HCT116 (cell line): ENCODE measurements around the gene ZNF496. TPM values are rescaled to one million over a fixed set of nuclear protein-coding genes. Genes with fewer than 3 reads are reported as not detected.

Experiments used
- ATAC-seq: fragments of 200-7000 bp; cut with Tn5 transposase; 2 replicates; pipeline ENCODE4 v1.9.1; 2020; ENCODE audit warnings: mild to moderate bottlenecking, moderate library complexity
- BruUV-seq: library from RNA; stranded (reverse); fragments of 400-500 nt; replicated peaks from 2 replicates; lab custom pipeline; 2021; lab: Mats Ljungman, UMichigan
- CTCF ChIA-PET: fragments of 300-600 bp; sonication (Branson Sonifier 250); formaldehyde crosslinking; loops from one replicate; lab custom pipeline; 2021; ENCODE audit warnings: antibody characterized with exemption; lab: Charles Lee
- POLR2A ChIA-PET: fragments of 300-600, 350-600 bp; sonication (Branson Sonifier 250); formaldehyde crosslinking; loops from one replicate; lab custom pipeline; 2021; ENCODE audit warnings: antibody characterized with exemption; lab: Charles Lee
- RAD21 ChIA-PET, 2 experiments: fragments of 300-600 bp; sonication (Branson Sonifier 250); formaldehyde crosslinking; loops; one replicate each; lab custom pipeline; 2023; ENCODE audit warnings: low total read pairs in 2 of 2; ENCODE audit not compliant: uncharacterized antibody in 2 of 2, unreplicated experiment in 2 of 2, low non-redundant PET in 1 of 2; lab: Charles Lee
- DNase-seq: peaks from one replicate; pipeline ENCODE4 v3.0.0-alpha.2; 2010; ENCODE audit warnings: low read depth, low spot score
- H2AFZ ChIP-seq: fragments of 200-600 bp; shearing (Covaris generic), sonication (generic); 2 replicates; pipeline ENCODE4 v1.6.1; 2017; ENCODE audit warnings: low read depth, mixed run types, mixed read lengths, antibody characterized with exemption, low read length; ENCODE audit not compliant: poor library complexity, severe bottlenecking
- H3K27ac ChIP-seq: 2 replicates; pipeline ENCODE4 v1.5.1; 2012; ENCODE audit warnings: low read depth, low read length
- H3K27me3 ChIP-seq: fragments of 200-600 bp; sonication (generic); 2 replicates; pipeline ENCODE4 v1.6.1; 2016; ENCODE audit warnings: mixed run types, low read length, mixed read lengths; ENCODE audit not compliant: insufficient read depth
- H3K36me3 ChIP-seq, 2 experiments: fragments of 200-500 bp in 1 of 2; fragments of 200-600 bp in 1 of 2; sonication (Bioruptor generic) in 1 of 2; sonication (generic) in 1 of 2; 2 replicates each; pipeline versions ENCODE4 v1.5.1 to v1.6.1; 2014 to 2016; ENCODE audit warnings: low read length in 2 of 2, inconsistent platforms in 1 of 2, mixed read lengths in 1 of 2, mixed run types in 1 of 2; ENCODE audit not compliant: insufficient read depth in 2 of 2, control insufficient read depth in 1 of 2
- H3K4me1 ChIP-seq, 2 experiments: fragments of 200-600 bp in 1 of 2; sonication (generic) in 1 of 2; 2 replicates each; pipeline versions ENCODE4 v1.5.1 to v1.6.1; 2012 to 2017; ENCODE audit warnings: low read length in 2 of 2, inconsistent platforms in 1 of 2, mild to moderate bottlenecking in 1 of 2, mixed read lengths in 1 of 2, mixed run types in 1 of 2, moderate library complexity in 1 of 2; ENCODE audit not compliant: insufficient read depth in 2 of 2, control insufficient read depth in 1 of 2
- H3K4me2 ChIP-seq: fragments of 200-600 bp; sonication (generic); 2 replicates; pipeline ENCODE4 v1.6.1; 2017; ENCODE audit warnings: mixed run types, low read length, mixed read lengths
- H3K4me3 ChIP-seq, 2 experiments: fragments of 200-600 bp in 1 of 2; sonication (generic) in 1 of 2; replicated peaks in 1 of 2; 2 replicates each; pipeline ENCODE4 v1.5.1; 2011 to 2016; ENCODE audit warnings: low read length in 2 of 2, control low read depth in 1 of 2, low read depth in 1 of 2, mild to moderate bottlenecking in 1 of 2, mixed read lengths in 1 of 2, mixed run types in 1 of 2
- H3K79me2 ChIP-seq: fragments of 200-600 bp; sonication (generic); 2 replicates; pipeline ENCODE4 v1.6.1; 2017; ENCODE audit warnings: mild to moderate bottlenecking, mixed run types, low read length, moderate library complexity, mixed read lengths; ENCODE audit not compliant: insufficient read depth
- H3K9ac ChIP-seq: fragments of 200-600 bp; sonication (generic); 2 replicates; pipeline ENCODE4 v1.6.1; 2016; ENCODE audit warnings: low read length, mixed read lengths
- H3K9me2 ChIP-seq: fragments of 200-600 bp; sonication (generic), shearing (Covaris generic); 2 replicates; pipeline ENCODE4 v1.6.1; 2017; ENCODE audit warnings: mixed run types, mild to moderate bottlenecking, moderate library complexity; ENCODE audit not compliant: insufficient read depth
- H3K9me3 ChIP-seq, 2 experiments: fragments of 200-500 bp in 1 of 2; fragments of 200-600 bp in 1 of 2; sonication (Bioruptor generic) in 1 of 2; sonication (generic) in 1 of 2; 2 replicates each; pipeline ENCODE4 v1.6.1; 2014 to 2017; ENCODE audit warnings: low read length in 2 of 2, mixed read lengths in 2 of 2, inconsistent platforms in 1 of 2, low read depth in 1 of 2, mild to moderate bottlenecking in 1 of 2, mixed run types in 1 of 2, moderate library complexity in 1 of 2; ENCODE audit not compliant: control insufficient read depth in 1 of 2, insufficient read depth in 1 of 2
- H4K20me1 ChIP-seq: fragments of 200-600 bp; sonication (generic), shearing (Covaris generic); 2 replicates; pipeline ENCODE4 v1.6.1; 2017; ENCODE audit warnings: mixed run types, mild to moderate bottlenecking, moderate library complexity; ENCODE audit not compliant: insufficient read depth
- ATF3 ChIP-seq: IDR thresholded peaks from 2 replicates; pipeline ENCODE4 v1.6.1; 2012
- CTCF ChIP-seq, 3 experiments: fragments of 200-600 bp in 1 of 3; sonication (generic) in 1 of 3; IDR thresholded peaks in 2 of 3; conservative IDR thresholded peaks in 1 of 3; 2 replicates each; pipeline ENCODE4 v1.5.1; 2012 to 2017; ENCODE audit warnings: low read depth in 2 of 3, low read length in 2 of 3, antibody characterized with exemption in 1 of 3, borderline replicate concordance in 1 of 3, control low read depth in 1 of 3, mild to moderate bottlenecking in 1 of 3, mixed read lengths in 1 of 3, mixed run types in 1 of 3, moderate library complexity in 1 of 3; ENCODE audit not compliant: insufficient read depth in 1 of 3
- EGR1 ChIP-seq: IDR thresholded peaks from 2 replicates; pipeline ENCODE4 v1.6.1; 2012; ENCODE audit warnings: low read depth
- EZH2 ChIP-seq: fragments of 200-600 bp; sonication (generic); IDR thresholded peaks from 2 replicates; pipeline ENCODE4 v1.6.1; 2017; ENCODE audit warnings: antibody characterized with exemption, mixed run types
- EZH2phosphoT487 ChIP-seq: fragments of 200-600 bp; IDR thresholded peaks from 2 replicates; pipeline ENCODE4 v1.6.1; 2018; ENCODE audit warnings: antibody characterized with exemption, borderline replicate concordance
- FOSL1 ChIP-seq: IDR thresholded peaks from 2 replicates; pipeline ENCODE4 v1.6.1; 2012; ENCODE audit warnings: low read depth
- JUND ChIP-seq: IDR thresholded peaks from 2 replicates; pipeline ENCODE4 v1.6.1; 2012
- MAX ChIP-seq: IDR thresholded peaks from 2 replicates; pipeline ENCODE4 v1.6.1; 2012
- POLR2A ChIP-seq: IDR thresholded peaks from 2 replicates; pipeline ENCODE4 v1.7.0; 2011; ENCODE audit warnings: borderline replicate concordance; ENCODE audit not compliant: insufficient read depth, insufficient read length; ENCODE audit errors: extremely low read depth
- POLR2AphosphoS5 ChIP-seq: IDR thresholded peaks from 2 replicates; pipeline ENCODE4 v1.6.1; 2011; ENCODE audit warnings: mild to moderate bottlenecking, low read depth, low read length, moderate library complexity
- REST ChIP-seq: IDR thresholded peaks from 2 replicates; pipeline ENCODE4 v1.6.1; 2012; ENCODE audit warnings: low read depth
- SIN3A ChIP-seq: IDR thresholded peaks from 2 replicates; pipeline ENCODE4 v1.6.1; 2012; ENCODE audit warnings: low read depth
- SP1 ChIP-seq: IDR thresholded peaks from 2 replicates; pipeline ENCODE4 v1.6.1; 2012; ENCODE audit warnings: low read depth
- SRF ChIP-seq: IDR thresholded peaks from 2 replicates; pipeline ENCODE4 v1.6.1; 2012; ENCODE audit warnings: low read depth
- TCF7L2 ChIP-seq: IDR thresholded peaks from 2 replicates; pipeline ENCODE4 v1.7.0; 2011; ENCODE audit warnings: borderline replicate concordance, inconsistent platforms; ENCODE audit not compliant: insufficient read depth, insufficient read length; ENCODE audit errors: extremely low read depth
- YY1 ChIP-seq: IDR thresholded peaks from 2 replicates; pipeline ENCODE4 v1.6.1; 2011; ENCODE audit warnings: low read length, low read depth, moderate library complexity, mild to moderate bottlenecking; ENCODE audit not compliant: insufficient replicate concordance; ENCODE audit errors: extremely low read depth
- ZBTB33 ChIP-seq: IDR thresholded peaks from 2 replicates; pipeline ENCODE4 v1.6.1; 2011; ENCODE audit warnings: mild to moderate bottlenecking, low read length, moderate library complexity; ENCODE audit not compliant: insufficient replicate concordance; ENCODE audit errors: extremely low read depth
- ZFX ChIP-seq: fragments of 450-650 bp; IDR thresholded peaks from 2 replicates; pipeline ENCODE4 v1.6.1; 2017
- intact Hi-C: fragments of 100-400 bp; cut with micrococcal nuclease; formaldehyde crosslinking; loops from 2 replicates; pipeline ENCODE4 v1.10.0; 2022
- total RNA-seq: library from RNA; stranded (reverse); gene quantifications from one replicate; pipeline ENCODE4 v1.2.1, GENCODE V29; 2021; ENCODE audit not compliant: unreplicated experiment

Gene ZNF496
- total RNA-seq, 1 experiment from 2014 or later: 37.4 TPM

GRCh38 chr1:247291833-247292561, 39.7 kb downstream of the ZNF496 start:
- no peak overlapping the region for H2AFZ ChIP-seq
- no peaks in the 10 kb centered on the region for H3K36me3 ChIP-seq
- RAD21 ChIA-PET: no interaction called here
- no peak overlapping the region for H3K4me2 ChIP-seq
- POLR2A ChIA-PET: no interaction called here
- intact Hi-C loops: no loop called here
- no peaks in the 10 kb centered on the region for H3K9me3 ChIP-seq
- H3K79me2 ChIP-seq: no peaks in the 10 kb centered on the region
- H3K9me2 ChIP-seq: no peaks in the 10 kb centered on the region
- H3K27me3 ChIP-seq: no peaks in the 10 kb centered on the region
- H4K20me1 ChIP-seq: no peaks in the 10 kb centered on the region
- ATAC-seq (no peak), DNase-seq (no peak)
- no peak overlapping the region for H3K27ac ChIP-seq
- TF ChIP-seq FOSL1 (no peak), EZH2phosphoT487 (no peak), SP1 (no peak), SIN3A (no peak), ZBTB33 (no peak), TCF7L2 (no peak), EGR1 (no peak), SRF (no peak), YY1 (no peak), MAX (no peak), JUND (no peak), REST (no peak), POLR2AphosphoS5 (no peak), POLR2A (no peak), ZFX (no peak), ATF3 (no peak), EZH2 (no peak), CTCF (IDR thresholded peaks at IDR 0.05 in 2 of 3, conservative IDR thresholded peaks at IDR 0.05 in 1 of 3; ENCODE audit: borderline replicate concordance in 1 of 3, insufficient read depth in 1 of 3, low read depth in 2 of 3, low read length in 2 of 3) (no peak)
- H3K4me3 ChIP-seq: no peak overlapping the region
- no TSS peak for BruUV-seq
- no peak overlapping the region for H3K9ac ChIP-seq
- CTCF ChIA-PET: no interaction called here
- no peaks in the 10 kb centered on the region for H3K4me1 ChIP-seq
